GM19351 (cell line): ENCODE measurements around the gene TNFRSF25.
"Not testable (repeated sequence)": the region's sequence is repeated elsewhere in the genome, so short reads cannot be mapped to it uniquely, and the experiment has no call there.

Experiments used
- ATAC-seq: cut with Tn5 transposase; IDR thresholded peaks from one replicate; pipeline ENCODE4 v1.9.1; 2021; ENCODE audit warnings: mild to moderate bottlenecking, moderate library complexity; ENCODE audit not compliant: unreplicated experiment

The TNFRSF25 gene

GRCh38 chr1:6437012-6437700 is 28.8 kb downstream of the TNFRSF25 start:
- ATAC-seq, result not testable (repeated sequence)

- ATAC-seq, result not testable (repeated sequence)
These were observed 29.7 kb downstream of the TNFRSF25 start for GRCh38 chr1:6436277-6436676.

- ATAC-seq, result no peak
These were observed 30.4 kb downstream of the TNFRSF25 start for GRCh38 chr1:6435547-6435946.

GRCh38 chr1:6435129-6435528 is 30.8 kb downstream of the TNFRSF25 start:
- ATAC-seq, result no peak

DNA sequence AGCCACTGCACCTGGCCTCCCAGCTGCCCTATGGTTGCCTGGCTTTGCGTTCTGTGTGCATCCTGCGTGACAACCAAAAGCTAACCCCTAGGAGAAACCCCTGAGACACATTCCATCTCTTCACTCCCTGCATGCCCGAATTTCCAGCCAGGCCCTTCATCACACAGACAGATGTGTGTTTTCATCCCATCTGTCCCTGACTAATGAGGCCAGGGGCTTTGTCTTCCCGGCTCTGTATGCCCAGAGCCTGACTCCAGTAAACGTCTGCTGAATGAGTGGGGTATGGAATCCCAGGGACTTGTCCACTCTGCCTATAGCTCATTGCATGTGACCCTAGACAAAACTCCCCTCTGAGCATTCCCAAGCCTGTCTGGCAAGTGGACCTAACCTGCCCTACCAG is 31.8 kb downstream of the TNFRSF25 start:
- no peak for ATAC-seq

DNA sequence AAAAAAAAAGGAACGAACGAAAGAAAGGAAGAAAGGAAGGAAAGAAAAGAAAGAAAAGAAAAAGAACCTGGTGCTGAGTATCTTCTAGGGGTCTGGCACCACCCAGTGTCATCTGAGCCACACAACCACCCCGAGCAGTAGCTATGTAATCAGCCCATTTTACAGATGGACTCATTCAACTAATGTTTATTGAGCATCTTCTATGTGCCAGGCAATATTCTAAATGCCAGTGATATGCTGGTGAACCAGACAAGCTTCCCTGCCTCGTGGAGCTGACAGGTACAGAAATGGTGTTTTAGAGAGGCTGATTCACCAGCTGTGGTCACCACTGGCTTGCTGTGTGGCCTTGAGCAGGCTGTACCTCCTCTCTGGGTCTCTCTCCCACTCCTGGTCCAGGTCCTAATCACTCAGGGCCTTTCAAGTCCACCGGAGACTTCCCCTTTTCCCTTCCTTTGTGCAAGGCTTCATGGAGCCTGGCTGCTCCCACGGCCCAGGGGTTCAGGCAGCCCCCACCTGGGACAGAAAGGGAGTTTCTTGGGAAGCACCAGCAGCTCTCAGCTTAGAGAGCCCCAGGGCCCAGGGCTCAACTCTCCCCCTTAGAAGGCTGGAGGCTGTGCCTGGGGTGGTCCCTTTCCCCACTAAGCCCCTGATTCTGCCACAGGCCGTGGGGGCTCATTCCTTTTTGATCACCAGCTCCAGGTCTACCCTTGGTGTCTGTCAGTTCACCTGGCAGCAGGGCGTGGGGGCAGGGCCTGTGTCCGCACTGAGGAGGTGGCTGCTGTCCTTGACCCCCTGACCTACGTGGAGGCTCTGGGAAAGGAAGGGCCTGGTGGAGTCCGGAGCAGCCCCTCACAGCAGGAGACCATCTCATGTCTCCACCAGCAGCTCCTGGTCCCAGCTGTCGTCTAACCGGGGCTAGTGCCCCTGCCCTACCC is 34.1 kb downstream of the TNFRSF25 start:
- ATAC-seq, result not testable (repeated sequence)

DNA sequence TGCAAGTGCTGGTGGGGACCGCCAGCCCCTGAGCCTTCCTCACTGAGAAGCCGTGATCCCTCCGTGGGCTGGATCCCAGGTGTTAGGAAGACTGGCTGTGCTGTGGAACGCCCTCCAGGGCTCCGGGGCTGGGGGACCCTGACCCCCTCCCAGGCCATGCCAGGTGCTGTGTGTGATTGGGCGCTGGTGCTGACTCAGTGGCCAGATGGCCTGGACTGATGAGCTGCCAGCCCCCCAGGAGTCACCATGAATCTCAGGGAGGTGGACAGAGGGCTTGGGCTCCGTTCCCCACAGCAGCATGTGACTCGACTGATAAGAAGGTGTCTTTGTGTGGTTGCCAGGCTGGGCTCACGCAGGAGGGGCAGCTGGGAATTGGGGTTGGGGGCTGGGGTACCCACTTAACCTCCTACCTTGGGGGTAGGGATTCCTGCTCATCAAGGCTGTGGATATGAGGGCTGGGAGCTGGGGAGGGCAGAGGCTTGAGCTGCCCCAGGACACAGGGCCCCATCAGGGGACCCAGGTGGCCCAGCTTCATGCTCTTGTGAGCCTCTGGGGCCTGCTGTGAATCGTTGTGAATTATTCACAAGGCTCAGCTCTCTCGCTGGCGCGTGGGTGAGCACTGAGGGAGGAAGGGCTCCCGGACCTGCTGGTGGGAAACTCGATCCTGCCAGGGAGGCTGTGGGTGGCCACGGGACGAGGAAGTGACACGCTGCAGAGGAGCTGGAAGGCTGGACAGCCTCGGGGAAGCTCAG is 36.1 kb downstream of the TNFRSF25 start:
- not testable (repeated sequence) for ATAC-seq

- ATAC-seq, result not testable (repeated sequence)
These were observed 37.5 kb downstream of the TNFRSF25 start for GRCh38 chr1:6428453-6428852.

- ATAC-seq, result no peak
These were observed 38.3 kb downstream of the TNFRSF25 start for GRCh38 chr1:6427441-6428390.

DNA sequence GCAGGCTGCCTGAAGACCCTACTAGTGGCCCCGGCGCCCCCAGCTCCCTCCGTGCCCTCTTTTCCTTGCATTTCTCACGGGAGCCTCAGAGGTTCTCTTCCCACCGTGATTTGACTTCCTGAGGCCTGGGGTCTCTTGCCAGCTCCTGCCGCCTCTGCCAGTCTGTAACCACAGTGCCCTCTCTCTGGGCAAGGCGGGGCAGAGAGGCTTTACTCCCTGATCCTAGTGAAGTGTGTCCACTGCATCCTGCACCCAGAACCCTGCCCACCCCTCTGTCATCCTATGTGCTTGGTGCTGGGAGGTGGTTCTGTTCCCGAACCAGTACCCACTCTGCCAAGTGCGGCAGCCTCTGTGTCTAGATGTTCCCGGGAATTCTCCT is 39.0 kb downstream of the TNFRSF25 start:
- ATAC-seq, result no peak

DNA sequence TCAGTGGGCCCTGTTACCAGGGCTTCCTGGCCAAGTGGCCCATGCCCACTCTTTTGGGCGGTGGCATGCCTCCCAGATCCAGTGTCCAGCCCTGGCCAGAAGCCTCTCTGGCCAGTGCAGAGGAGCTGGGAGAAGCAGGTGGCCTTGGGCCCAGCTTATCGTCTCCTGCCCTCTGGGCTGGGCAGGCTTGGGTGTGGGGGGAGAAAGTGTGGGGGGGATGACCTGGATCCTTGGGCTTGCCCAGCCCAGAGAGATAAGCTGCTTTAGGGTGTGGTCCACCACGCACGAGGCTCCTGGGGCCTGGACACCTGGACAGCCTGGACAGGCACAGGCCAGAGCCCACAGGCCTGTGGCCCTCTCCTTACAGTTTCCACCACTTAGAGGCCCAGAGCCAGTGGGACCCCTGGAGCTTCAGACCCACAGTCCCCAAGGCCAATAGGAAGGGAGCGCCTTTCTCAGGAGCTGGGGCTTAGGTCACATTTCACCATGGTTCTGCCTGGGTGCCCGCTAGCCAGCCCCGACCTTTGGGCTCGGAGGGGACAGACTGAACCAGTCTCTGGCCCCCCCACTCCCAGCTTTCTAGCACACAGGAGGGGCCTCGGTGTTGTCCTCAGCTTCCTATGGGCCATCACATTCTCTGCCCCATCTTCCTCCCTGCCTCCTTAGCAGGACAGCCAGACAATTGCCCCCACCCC is 39.5 kb downstream of the TNFRSF25 start:
- no peak for ATAC-seq

DNA sequence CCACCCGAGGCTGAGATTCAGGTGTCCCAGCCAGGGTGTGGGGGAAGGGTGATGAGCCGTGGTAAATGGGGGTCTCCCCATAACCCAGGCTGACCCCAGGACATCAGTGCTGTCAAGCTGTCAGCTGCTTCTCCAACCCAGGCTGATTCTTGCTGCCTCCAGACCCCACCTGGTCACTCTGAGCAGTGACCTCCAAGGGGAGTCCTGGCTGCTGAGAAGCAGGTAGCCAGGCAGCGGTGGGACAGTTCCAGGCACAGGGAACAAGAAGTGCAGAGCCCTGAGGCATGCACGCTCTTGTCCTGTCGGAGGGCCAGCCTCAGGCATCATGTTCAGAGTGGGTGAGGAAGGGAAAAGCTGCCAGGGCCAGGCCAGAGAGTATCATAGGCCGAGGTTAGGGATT is 40.3 kb downstream of the TNFRSF25 start:
- ATAC-seq, result no peak

- ATAC-seq, result no peak
These were observed 41.1 kb downstream of the TNFRSF25 start, which contains the start of gene ESPN for GRCh38 chr1:6424619-6425593. Gene ESPN, plus strand, starts transcription at chr1:6424776. Its CDS starts 180 bp downstream, at chr1:6424956.

DNA sequence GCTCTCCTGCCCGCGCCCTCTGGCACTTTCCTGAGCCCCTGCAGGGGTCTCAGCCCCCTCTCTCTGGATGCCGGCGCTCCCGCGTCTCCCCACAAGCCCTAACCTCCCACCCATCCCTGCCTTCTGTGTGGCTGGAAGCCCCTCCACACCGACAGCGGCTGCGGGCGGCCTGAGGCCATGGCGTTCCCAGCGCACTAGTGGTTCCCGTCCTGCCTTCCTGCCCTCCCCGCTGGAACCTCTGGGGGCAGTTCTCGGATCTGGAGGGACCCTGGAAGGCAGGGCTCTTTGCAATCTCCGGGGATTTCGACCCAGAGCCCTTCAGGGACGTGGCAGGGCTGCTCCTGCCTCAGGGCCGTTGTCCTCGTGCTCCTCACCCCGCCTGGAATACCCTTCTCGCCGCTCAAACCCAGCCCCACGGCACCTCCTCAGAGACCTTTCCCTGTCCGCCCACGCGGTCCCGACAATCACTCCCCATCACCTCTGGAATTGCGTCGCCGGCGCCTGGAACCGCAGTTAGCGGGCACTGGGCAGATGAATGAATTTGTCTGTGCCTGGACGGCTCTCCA is 41.9 kb downstream of the TNFRSF25 start:
- no peak for ATAC-seq

- peak; percentile 51 for ATAC-seq
These were observed 42.5 kb downstream of the TNFRSF25 start for GRCh38 chr1:6423321-6423999.

- ATAC-seq, result no peak
These were observed 44.7 kb downstream of the TNFRSF25 start for GRCh38 chr1:6421266-6421665.

GRCh38 chr1:6420454-6421042 is 45.4 kb downstream of the TNFRSF25 start:
- no peak for ATAC-seq
